HepG2 (cell line): ENCODE measurements around the gene CPT1A.

Experiments
- ARID5B ChIP-seq: IDR thresholded peaks from 2 replicates; pipeline ENCODE4 v1.4.0; 2020; ENCODE audit warnings: mild to moderate bottlenecking, missing genetic modification reagents
- ASH2L ChIP-seq: fragments of 300-600, 200-600 bp; sonication (generic); IDR thresholded peaks from 2 replicates; pipeline ENCODE4 v1.7.0; 2017; ENCODE audit warnings: low read depth, mild to moderate bottlenecking, moderate library complexity, mixed read lengths, low read length; ENCODE audit not compliant: insufficient read length
- CTCF ChIP-seq: sonication (generic); formaldehyde crosslinking; IDR thresholded peaks from 2 replicates; pipeline ENCODE4 v1.5.0; 2020; ENCODE audit warnings: mild to moderate bottlenecking, missing genetic modification reagents, moderate library complexity
- NPAS2 ChIP-seq: sonication (generic); formaldehyde crosslinking; IDR thresholded peaks from 2 replicates; pipeline ENCODE4 v1.8.0; 2022; ENCODE audit warnings: mild to moderate bottlenecking, missing genetic modification reagents, borderline replicate concordance
- POLR2AphosphoS5 ChIP-seq: IDR thresholded peaks from 2 replicates; pipeline ENCODE4 v1.6.1; 2012; ENCODE audit warnings: low read depth, low read length
- RELA ChIP-seq: sonication (generic); formaldehyde crosslinking; IDR thresholded peaks from 2 replicates; pipeline ENCODE4 v1.4.0; 2020; ENCODE audit warnings: missing genetic modification reagents
- TOE1 ChIP-seq: sonication (generic); formaldehyde crosslinking; IDR thresholded peaks from 2 replicates; pipeline ENCODE4 v1.4.0; 2020; ENCODE audit warnings: mild to moderate bottlenecking, missing genetic modification reagents
- ZNF138 ChIP-seq: sonication (generic); formaldehyde crosslinking; IDR thresholded peaks from 2 replicates; pipeline ENCODE4 v1.5.0; 2020; ENCODE audit warnings: mild to moderate bottlenecking, low read depth, missing genetic modification reagents

GRCh38 chr11:68751331-68751856 is 90.3 kb downstream of the CPT1A start, which contains the start of gene TESMIN:
- TF ChIP-seq ASH2L = no peak
- no peak for TF ChIP-seq ZNF138 (CRISPR knock-in tag)
- TF ChIP-seq TOE1 (CRISPR knock-in tag) = no peak
- no peak for TF ChIP-seq RELA (CRISPR knock-in tag)
- no peak for TF ChIP-seq POLR2AphosphoS5
- no peak for TF ChIP-seq ARID5B
- no peak for TF ChIP-seq NPAS2 (CRISPR knock-in tag)
- TF ChIP-seq CTCF (CRISPR knock-in tag) = no peak
